H1 (cell line): ENCODE measurements around the gene ODF4. TPM values are rescaled to one million over a fixed set of nuclear protein-coding genes. Genes with fewer than 3 reads are reported as not detected.
A peak's percentile ranks its signal among the peaks of the same experiment; 100 is the strongest.

Experiments
- EZH2 ChIP-seq: fragments of 200-600 bp; sonication (generic); IDR thresholded peaks from 2 replicates; pipeline ENCODE4 v1.7.1; 2012; ENCODE audit warnings: low read depth, mild to moderate bottlenecking, moderate library complexity, low read length, inconsistent platforms; ENCODE audit not compliant: severe bottlenecking
- KDM4A ChIP-seq: IDR thresholded peaks from one replicate; pipeline ENCODE4 v1.7.1; 2012; ENCODE audit warnings: low read depth, mild to moderate bottlenecking, moderate library complexity, low read length, inconsistent platforms; ENCODE audit not compliant: severe bottlenecking
- MAX ChIP-seq: IDR thresholded peaks from 2 replicates; pipeline ENCODE4 v1.6.1; 2012; ENCODE audit warnings: inconsistent platforms
- TBP ChIP-seq: IDR thresholded peaks from 2 replicates; pipeline ENCODE4 v1.6.1; 2011; ENCODE audit warnings: low read depth, low read length, improper control_type of control experiment
- polyA plus RNA-seq, 7 experiments: library from polyadenylated mRNA; depleted of rRNA in 3 of 7; stranded (reverse) in 5 of 7; unstranded in 2 of 7; fragments of >200 nt in 5 of 7; fragments of 200-250 nt in 2 of 7; gene quantifications; 1 replicate in 5 of 7; 2 replicates in 1 of 7; 4 replicates in 1 of 7; pipeline versions ENCODE4 v1.2.1 to v1.2.3, GENCODE V29; 2011 to 2013; ENCODE audit warnings: missing spikeins in 2 of 7, mixed read lengths in 2 of 7
- total RNA-seq: library from RNA; stranded (reverse); fragmentation: NEBNext Ultra II Directional; extraction: Animal tissue kit (Norgen Biotek cat#: 25700); gene quantifications from 2 replicates; pipeline ENCODE4 v1.2.1, GENCODE V29; 2021

The ODF4 gene
- total and polyA plus RNA-seq, 2 of the 8 experiments (the other 6 are each of a cell fraction or from before 2014, with no cell fraction given): not detected

GRCh38 chr17:8315764-8316217 lies 23.8 kb upstream of the ODF4 start (continued):
- TF ChIP-seq KDM4A (peak; percentile 54), EZH2 (peak; percentile 53), TBP (peak; percentile 68), MAX (peak; percentile 48; the same call in 1 of the 2 replicates)
